GM12878 (cell line): Measurements from ENCODE around the gene DCUN1D4. TPM values are rescaled to one million over a fixed set of nuclear protein-coding genes. Genes with fewer than 3 reads are reported as not detected.

Source experiments
- ATAC-seq: fragments of 200-7000 bp; cut with Tn5 transposase; 3 replicates; pipeline ENCODE4 v1.9.1; 2020; ENCODE audit warnings: mild to moderate bottlenecking, moderate library complexity
- BruUV-seq: library from RNA; stranded (reverse); fragments of 400-500 nt; replicated peaks from 2 replicates; lab custom pipeline; 2021; lab: Mats Ljungman, UMichigan
- CTCF ChIA-PET: fragments of 300-600 bp; sonication (Branson Sonifier 250); formaldehyde crosslinking; extraction: SDS; loops from one replicate; lab custom pipeline; 2021; ENCODE audit warnings: inconsistent platforms; lab: Yijun Ruan, JAX
- POLR2A ChIA-PET: fragments of 350-600 bp; formaldehyde crosslinking; extraction: SDS; loops from one replicate; lab custom pipeline; 2021; ENCODE audit warnings: inconsistent platforms; lab: Charles Lee
- RAD21 ChIA-PET: fragments of 300-600 bp; sonication (Branson Sonifier 250); formaldehyde crosslinking; loops from one replicate; lab custom pipeline; 2023; ENCODE audit warnings: antibody characterized with exemption; ENCODE audit not compliant: unreplicated experiment; lab: Charles Lee
- SMC1A ChIA-PET: fragments of 300-600 bp; sonication (Branson Sonifier 250); formaldehyde crosslinking; loops from one replicate; lab custom pipeline; 2023; ENCODE audit not compliant: unreplicated experiment, uncharacterized antibody; lab: Charles Lee
- DNase-seq: peaks from one replicate; pipeline ENCODE4 v3.0.0-alpha.2; 2011; ENCODE audit warnings: low read depth, low spot score
- FAIRE-seq: peaks from 3 replicates; lab custom pipeline; 2011; peaks lifted over from hg19 to GRCh38; lab: Jason Lieb, UNC
- H2AFZ ChIP-seq: 2 replicates; pipeline ENCODE4 v1.6.0; 2011; ENCODE audit warnings: low read depth, low read length, control low read depth; ENCODE audit not compliant: control insufficient read depth
- H3K27ac ChIP-seq: 2 replicates; pipeline ENCODE4 v1.5.1; 2011; ENCODE audit warnings: control low read depth; ENCODE audit not compliant: control insufficient read depth, insufficient read depth
- H3K27me3 ChIP-seq, 2 experiments: replicated peaks in 1 of 2; 2 replicates each; pipeline versions ENCODE4 v1.6.0 to v1.6.1; 2011; ENCODE audit warnings: low read length in 1 of 2; ENCODE audit not compliant: control insufficient read depth in 2 of 2, insufficient read depth in 2 of 2
- H3K36me3 ChIP-seq, 2 experiments: 2 replicates each; pipeline ENCODE4 v1.5.1; 2011; ENCODE audit warnings: low read length in 1 of 2; ENCODE audit not compliant: control insufficient read depth in 2 of 2, insufficient read depth in 2 of 2
- H3K4me1 ChIP-seq: 2 replicates; pipeline ENCODE4 v1.6.1; 2011; ENCODE audit warnings: mild to moderate bottlenecking, low read length, moderate library complexity, mixed read lengths; ENCODE audit not compliant: control insufficient read depth, insufficient read depth
- H3K4me2 ChIP-seq: 2 replicates; pipeline ENCODE4 v1.6.0; 2011; ENCODE audit warnings: control low read depth; ENCODE audit not compliant: control insufficient read depth, insufficient read depth
- H3K4me3 ChIP-seq: fragments of 200-600 bp; sonication (generic); 2 replicates; pipeline ENCODE4 v1.5.1; 2016
- H3K79me2 ChIP-seq: 2 replicates; pipeline ENCODE4 v1.6.0; 2011; ENCODE audit warnings: low read length; ENCODE audit not compliant: control insufficient read depth, insufficient read depth
- H3K9ac ChIP-seq: 2 replicates; pipeline ENCODE4 v1.8.0; 2011; ENCODE audit warnings: low read length, control low read depth, mixed read lengths; ENCODE audit not compliant: control insufficient read depth, insufficient read depth
- H3K9me3 ChIP-seq: replicated peaks from 3 replicates; pipeline ENCODE4 v1.5.1; 2011; ENCODE audit warnings: mild to moderate bottlenecking, low read length; ENCODE audit not compliant: control insufficient read depth, insufficient read depth
- H4K20me1 ChIP-seq: 2 replicates; pipeline ENCODE4 v1.6.0; 2011; ENCODE audit not compliant: control insufficient read depth, insufficient read depth
- ATF3 ChIP-seq: IDR thresholded peaks from 2 replicates; pipeline ENCODE4 v1.6.1; 2011; ENCODE audit warnings: low read depth, mild to moderate bottlenecking, low read length, moderate library complexity, borderline replicate concordance; ENCODE audit errors: extremely low read depth
- CBX3 ChIP-seq: fragments of 200-600 bp; sonication (generic); IDR thresholded peaks from 2 replicates; pipeline ENCODE4 v1.6.1; 2016; ENCODE audit warnings: low read depth, borderline replicate concordance
- ESRRA ChIP-seq: IDR thresholded peaks from 2 replicates; pipeline ENCODE4 v1.6.1; 2012; ENCODE audit warnings: mild to moderate bottlenecking, low read length, improper control_type of control experiment
- HSF1 ChIP-seq: fragments of 150-350 bp; IDR thresholded peaks from 2 replicates; pipeline ENCODE4 v1.6.1; 2014; ENCODE audit warnings: mild to moderate bottlenecking, low read depth, low read length
- NR2C1 ChIP-seq: fragments of 450-650 bp; IDR thresholded peaks from 2 replicates; pipeline ENCODE4 v1.6.1; 2017; ENCODE audit warnings: antibody characterized with exemption, mild to moderate bottlenecking, moderate library complexity
- POLR2AphosphoS5 ChIP-seq: IDR thresholded peaks from 2 replicates; pipeline ENCODE4 v1.6.1; 2011; ENCODE audit warnings: mild to moderate bottlenecking, low read length, inconsistent platforms
- WGBS: methylation state at CpG from one replicate; pipeline ENCODE4 v1.1.6; 2016; ENCODE audit warnings: low lambda C conversion rate; ENCODE audit not compliant: insufficient replicate concordance, insufficient coverage; ENCODE audit errors: missing lambda C conversion rate; 5-methylcytosine and 5-hydroxymethylcytosine counted together
- in situ Hi-C: fragments of 300-500 bp; cut with MboI; formaldehyde crosslinking; loops from 9 replicates; pipeline ENCODE4 v1.14.3; 2018; ENCODE audit warnings: mixed read lengths
- intact Hi-C: fragments of 100-400 bp; cut with micrococcal nuclease; formaldehyde crosslinking; loops from one replicate; pipeline ENCODE4 v1.14.2; 2022; ENCODE audit not compliant: unreplicated experiment
- polyA plus RNA-seq, 11 experiments: library from polyadenylated mRNA; depleted of rRNA in 4 of 11; unstranded in 6 of 11; stranded (reverse) in 5 of 11; fragments of >200 nt; fragmentation: Nextera tagmentation in 4 of 11; fragmentation: Illumina TruSeq in 1 of 11; extraction: Ambion mirVana in 4 of 11; extraction: Trizol in 1 of 11; gene quantifications; 1 replicate in 1 of 11; 2 replicates in 10 of 11; pipeline versions ENCODE4 v1.2.1 to v1.2.3, GENCODE V29; 2011 to 2016; ENCODE audit warnings: inconsistent platforms in 2 of 11, missing spikeins in 2 of 11, low read depth in 1 of 11
- total RNA-seq, 4 experiments: library from RNA; depleted of rRNA in 3 of 4; stranded (reverse); fragments of >200 nt in 3 of 4; fragmentation: Illumina TruSeq in 1 of 4; extraction: Trizol in 1 of 4; gene quantifications; 2 replicates each; pipeline versions ENCODE4 v1.2.1 to v1.2.3, GENCODE V29; 2013 to 2021

Gene DCUN1D4
- total and polyA plus RNA-seq, 10 of the 15 experiments (the other 5 are each of a cell fraction or from before 2014, with no cell fraction given) = 7.1 to 62.6 (median 16.8) TPM

GRCh38 chr4:51850294-51850693 lies 7.3 kb downstream of the DCUN1D4 start:
- Histone ChIP-seq H3K4me1 (no peaks in the 10 kb centered on the region), H3K36me3 (peaks cover 0 to 3% of the 10 kb centered on the region in 2 experiments; a peak in 2 of 4 replicates), H3K4me3 (no peak overlapping the region)
- no TSS peak for BruUV-seq
- in situ Hi-C loops = no loop called here
- no peak for FAIRE-seq
- TF ChIP-seq NR2C1 = no peak
- no peak for TF ChIP-seq HSF1
- no peak for TF ChIP-seq ESRRA
- TF ChIP-seq, all 136 proteins: peak for 0
- Histone ChIP-seq H3K4me2 (no peak overlapping the region), H3K27me3 (no peaks in the 10 kb centered on the region), H3K79me2 (peaks cover 40% of the 10 kb centered on the region), H3K27ac (no peak overlapping the region), H3K9ac (no peak overlapping the region), H3K9me3 (no peaks in the 10 kb centered on the region), H4K20me1 (no peaks in the 10 kb centered on the region), H2AFZ (no peak overlapping the region)
- WGBS = 98% methylated on average over 4 of the region's 4 CpGs
- intact Hi-C loops = no loop called here
- POLR2A ChIA-PET = no interaction called here
- CTCF ChIA-PET = no interaction called here
- RAD21 ChIA-PET = no interaction called here
- DNase-seq (no peak), ATAC-seq (no peak)
- SMC1A ChIA-PET = no interaction called here

- FAIRE-seq = no peak
- CTCF ChIA-PET = no interaction called here
- H3K27me3 ChIP-seq = no peaks in the 10 kb centered on the region
- in situ Hi-C loops = no loop called here
- no peak overlapping the region for H2AFZ ChIP-seq
- H3K36me3 ChIP-seq = peaks cover 0 to 3% of the 10 kb centered on the region in 2 experiments; a peak in 2 of 4 replicates
- no TSS peak for BruUV-seq
- SMC1A ChIA-PET = interaction anchor here (1.6 kb wide), 1 partner anchor 19 kb away, joined by 4 read pairs; no protein-coding TSS in a partner anchor
- RAD21 ChIA-PET = no interaction called here
- no peaks in the 10 kb centered on the region for H3K4me1 ChIP-seq
- TF ChIP-seq ATF3 = no peak
- TF ChIP-seq POLR2AphosphoS5 = no peak
- TF ChIP-seq CBX3 = no peak
- TF ChIP-seq, all 136 proteins: peak for 0
- no peak overlapping the region for H3K9ac ChIP-seq
- intact Hi-C loops = no loop called here
- ATAC-seq (peak; percentile 49), DNase-seq (no peak)
- H3K27ac ChIP-seq = no peak overlapping the region
- H3K9me3 ChIP-seq = no peaks in the 10 kb centered on the region
- POLR2A ChIA-PET = no interaction called here
- WGBS = 79% methylated on average over 7 of the region's 7 CpGs
- H3K4me3 ChIP-seq = no peak overlapping the region
- peaks cover 32% of the 10 kb centered on the region for H3K79me2 ChIP-seq
- no peak overlapping the region for H3K4me2 ChIP-seq
- H4K20me1 ChIP-seq = no peaks in the 10 kb centered on the region
Observed at GRCh38 chr4:51851090-51851936, 8.4 kb downstream of the DCUN1D4 start.
